GM18951 (cell line): ENCODE data around the gene TRPV2.
A peak's percentile ranks its signal among the peaks of the same experiment; 100 is the strongest.
"Not testable (repeated sequence)": the region's sequence is repeated elsewhere in the genome, so short reads cannot be mapped to it uniquely, and the experiment has no call there.

Source experiments
- POLR2A ChIP-seq: IDR thresholded peaks from 4 replicates; pipeline ENCODE4 v1.6.1; 2011; ENCODE audit warnings: mild to moderate bottlenecking; ENCODE audit not compliant: insufficient read length, insufficient read depth; ENCODE audit errors: extremely low read depth
- in situ Hi-C: fragments of 300-500 bp; cut with MboI; formaldehyde crosslinking; loops from one replicate; pipeline ENCODE4 v1.12.0; 2022; ENCODE audit warnings: low sequenced_read_pairs, mixed read lengths, inconsistent platforms; ENCODE audit not compliant: unreplicated experiment

The TRPV2 gene

GRCh38 chr17:16444258-16444886, 29.0 kb downstream of the TRPV2 start:
- in situ Hi-C loops: no loop called here
- TF ChIP-seq POLR2A: no peak

- peak; percentile 24 for TF ChIP-seq POLR2A
- in situ Hi-C loops: no loop called here
These were observed 31.1 kb downstream of the TRPV2 start for GRCh38 chr17:16446338-16446983.

GRCh38 chr17:16447676-16448075, 32.3 kb downstream of the TRPV2 start:
- TF ChIP-seq POLR2A: no peak
- in situ Hi-C loops: no loop called here

GRCh38 chr17:16448490-16448889, 33.1 kb downstream of the TRPV2 start:
- TF ChIP-seq POLR2A: no peak
- in situ Hi-C loops: no loop called here

GRCh38 chr17:16449121-16449570, 33.8 kb downstream of the TRPV2 start:
- in situ Hi-C loops: no loop called here

GRCh38 chr17:16450028-16450427, 34.7 kb downstream of the TRPV2 start:
- in situ Hi-C loops: no loop called here
- no peak for TF ChIP-seq POLR2A

More at GRCh38 chr17:16449121-16449570, 33.8 kb downstream of the TRPV2 start:
- no peak for TF ChIP-seq POLR2A

GRCh38 chr17:16452268-16452667, 36.9 kb downstream of the TRPV2 start:
- in situ Hi-C loops: not testable (repeated sequence)

- in situ Hi-C loops: no loop called here
- TF ChIP-seq POLR2A: no peak
These were observed 38.1 kb downstream of the TRPV2 start for GRCh38 chr17:16453493-16453851.

- no peak for TF ChIP-seq POLR2A
- in situ Hi-C loops: no loop called here
These were observed 40.8 kb downstream of the TRPV2 start for GRCh38 chr17:16455997-16456741.

- in situ Hi-C loops: no loop called here
- TF ChIP-seq POLR2A: no peak
These were observed 41.5 kb downstream of the TRPV2 start for GRCh38 chr17:16456742-16457316.

GRCh38 chr17:16459271-16459670, 43.9 kb downstream of the TRPV2 start:
- TF ChIP-seq POLR2A: no peak
- in situ Hi-C loops: no loop called here

- in situ Hi-C loops: no loop called here
- TF ChIP-seq POLR2A: no peak
These were observed 44.6 kb downstream of the TRPV2 start for GRCh38 chr17:16459855-16460550.
